ENCODE measurements around the gene GAS1. TPM values are rescaled to one million over a fixed set of nuclear protein-coding genes. Genes with fewer than 3 reads are reported as not detected.

The GAS1 gene, protein sequence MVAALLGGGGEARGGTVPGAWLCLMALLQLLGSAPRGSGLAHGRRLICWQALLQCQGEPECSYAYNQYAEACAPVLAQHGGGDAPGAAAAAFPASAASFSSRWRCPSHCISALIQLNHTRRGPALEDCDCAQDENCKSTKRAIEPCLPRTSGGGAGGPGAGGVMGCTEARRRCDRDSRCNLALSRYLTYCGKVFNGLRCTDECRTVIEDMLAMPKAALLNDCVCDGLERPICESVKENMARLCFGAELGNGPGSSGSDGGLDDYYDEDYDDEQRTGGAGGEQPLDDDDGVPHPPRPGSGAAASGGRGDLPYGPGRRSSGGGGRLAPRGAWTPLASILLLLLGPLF
- total RNA-seq = 86.5 TPM
- 100 to 1,000 TPM in 3 of 8 donors, 10 to 100 TPM in 5; 60.1 to 123 (median 93.7) TPM for polyA plus RNA-seq (ENCODE audit: insufficient read depth in 1 of 8, insufficient read length in 8 of 8, low replicate concordance in 1 of 8)
- long read RNA-seq, donor 1, transcript GAS1-201 (1 exons, 2,827 nt) = major isoform, 60 of 60 reads
- long read RNA-seq, donor 1, partial matches to known transcripts = 0 of 60 reads
- long read RNA-seq, donor 1, other reads (novel, unspliced or antisense) = 0 of 60 reads
- long read RNA-seq, donor 2, transcript GAS1-201 (1 exons, 2,827 nt) = major isoform, 15 of 15 reads
- long read RNA-seq, donor 2, partial matches to known transcripts = 0 of 15 reads
- long read RNA-seq, donor 2, other reads (novel, unspliced or antisense) = 0 of 15 reads
- long read RNA-seq, donor 3, transcript GAS1-201 (1 exons, 2,827 nt) = major isoform, 110 of 110 reads
- long read RNA-seq, donor 3, partial matches to known transcripts = 0 of 110 reads
- long read RNA-seq, donor 3, other reads (novel, unspliced or antisense) = 0 of 110 reads
- long read RNA-seq, donor 4, transcript GAS1-201 (1 exons, 2,827 nt) = major isoform, 58 of 58 reads
- long read RNA-seq, donor 4, partial matches to known transcripts = 0 of 58 reads
- long read RNA-seq, donor 4, other reads (novel, unspliced or antisense) = 0 of 58 reads
- long read RNA-seq, donor 5, transcript GAS1-201 (1 exons, 2,827 nt) = major isoform, 324 of 324 reads
- long read RNA-seq, donor 5, partial matches to known transcripts = 0 of 324 reads
- long read RNA-seq, donor 5, other reads (novel, unspliced or antisense) = 0 of 324 reads
- long read RNA-seq, donor 6, transcript GAS1-201 (1 exons, 2,827 nt) = major isoform, 131 of 131 reads
- long read RNA-seq, donor 6, partial matches to known transcripts = 0 of 131 reads
- long read RNA-seq, donor 6, other reads (novel, unspliced or antisense) = 0 of 131 reads
- long read RNA-seq, donor 7, transcript GAS1-201 (1 exons, 2,827 nt) = major isoform, 145 of 145 reads
- long read RNA-seq, donor 7, partial matches to known transcripts = 0 of 145 reads
- long read RNA-seq, donor 7, other reads (novel, unspliced or antisense) = 0 of 145 reads
- long read RNA-seq, donor 8, transcript GAS1-201 (1 exons, 2,827 nt) = major isoform, 74 of 74 reads
- long read RNA-seq, donor 8, partial matches to known transcripts = 0 of 74 reads
- long read RNA-seq, donor 8, other reads (novel, unspliced or antisense) = 0 of 74 reads
- long read RNA-seq, donor 9, transcript GAS1-201 (1 exons, 2,827 nt) = major isoform, 96 of 96 reads
- long read RNA-seq, donor 9, partial matches to known transcripts = 0 of 96 reads
- long read RNA-seq, donor 9, other reads (novel, unspliced or antisense) = 0 of 96 reads
- long read RNA-seq, donor 10, transcript GAS1-201 (1 exons, 2,827 nt) = major isoform, 96 of 96 reads
- long read RNA-seq, donor 10, partial matches to known transcripts = 0 of 96 reads
- long read RNA-seq, donor 10, other reads (novel, unspliced or antisense) = 0 of 96 reads
- long read RNA-seq, donor 11, transcript GAS1-201 (1 exons, 2,827 nt) = major isoform, 112 of 112 reads
- long read RNA-seq, donor 11, partial matches to known transcripts = 0 of 112 reads
- long read RNA-seq, donor 11, other reads (novel, unspliced or antisense) = 0 of 112 reads

GRCh38 chr9:86947146-86948073, at the start of gene GAS1:
GAS1 (minus strand) TSS chr9:86947506; CDS start chr9:86946779, 727 bp downstream.
- peak; percentile 99 for DNase-seq
- Histone ChIP-seq H3K4me1 (ENCODE audit: control insufficient read depth, insufficient read depth, low read length) (peaks cover 18% of the 10 kb centered on the region), H3K4me3 (ENCODE audit: low read length) (peak within 1 kb of the TSS; percentile 93), H3K27ac (ENCODE audit: low read length) (peak within 1 kb of the TSS; percentile 98), H3K36me3 (ENCODE audit: control insufficient read depth, insufficient read depth, low read length) (peaks cover 19% of the 10 kb centered on the region), H3K27me3 (ENCODE audit: control insufficient read depth, insufficient read depth, low read length) (peaks cover 3% of the 10 kb centered on the region), H3K9me3 (replicated peaks; ENCODE audit: control insufficient read depth, low read depth, low read length) (peaks cover 19% of the 10 kb centered on the region)
- under 1% methylated on average over 67 of the region's 89 CpGs for WGBS (ENCODE audit: insufficient coverage)

GRCh38 chr9:86994231-86994630, 46.9 kb upstream of the GAS1 start:
- no peak for DNase-seq
- H3K4me1 ChIP-seq (ENCODE audit: control insufficient read depth, insufficient read depth, low read length) = no peaks in the 10 kb centered on the region
- H3K4me3 ChIP-seq (ENCODE audit: low read length) = no peak overlapping the region
- no CpG with 5 or more reads among the region's 1 CpG for WGBS (ENCODE audit: insufficient coverage)
- no peaks in the 10 kb centered on the region for H3K9me3 ChIP-seq (replicated peaks; ENCODE audit: control insufficient read depth, low read depth, low read length)
- no peak overlapping the region for H3K27ac ChIP-seq (ENCODE audit: low read length)
- no peaks in the 10 kb centered on the region for H3K36me3 ChIP-seq (ENCODE audit: control insufficient read depth, insufficient read depth, low read length)
- no peaks in the 10 kb centered on the region for H3K27me3 ChIP-seq (ENCODE audit: control insufficient read depth, insufficient read depth, low read length)

GRCh38 chr9:86993830-86994229, 46.5 kb upstream of the GAS1 start:
- DNase-seq = no peak
- Histone ChIP-seq H3K27me3 (ENCODE audit: control insufficient read depth, insufficient read depth, low read length) (no peaks in the 10 kb centered on the region), H3K27ac (ENCODE audit: low read length) (no peak overlapping the region), H3K36me3 (ENCODE audit: control insufficient read depth, insufficient read depth, low read length) (no peaks in the 10 kb centered on the region), H3K4me1 (ENCODE audit: control insufficient read depth, insufficient read depth, low read length) (no peaks in the 10 kb centered on the region), H3K4me3 (ENCODE audit: low read length) (no peak overlapping the region), H3K9me3 (replicated peaks; ENCODE audit: control insufficient read depth, low read depth, low read length) (no peaks in the 10 kb centered on the region)

DNA sequence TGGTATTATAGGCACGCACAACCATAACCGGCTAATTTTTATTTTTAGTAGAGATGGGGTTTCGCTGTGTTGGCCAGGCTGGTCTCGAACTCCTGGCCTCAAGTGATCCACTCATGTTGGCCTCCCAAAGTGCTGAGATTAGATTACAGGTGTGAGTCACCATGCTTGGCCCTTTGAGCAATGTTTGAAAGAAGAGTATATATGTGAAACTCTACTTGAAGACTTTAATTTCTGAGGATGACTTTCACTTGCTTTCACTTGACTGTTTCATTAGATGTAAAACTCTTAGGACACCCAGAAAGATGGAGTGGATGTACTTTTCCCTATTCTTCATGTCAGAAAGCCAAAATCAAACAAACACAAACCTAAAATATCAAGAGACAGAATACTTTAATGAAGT, 43.8 kb upstream of the GAS1 start:
- WGBS (ENCODE audit: insufficient coverage) = 100% methylated on average over 2 of the region's 4 CpGs
- Histone ChIP-seq H3K36me3 (ENCODE audit: control insufficient read depth, insufficient read depth, low read length) (no peaks in the 10 kb centered on the region), H3K4me1 (ENCODE audit: control insufficient read depth, insufficient read depth, low read length) (no peaks in the 10 kb centered on the region), H3K27me3 (ENCODE audit: control insufficient read depth, insufficient read depth, low read length) (no peaks in the 10 kb centered on the region), H3K4me3 (ENCODE audit: low read length) (no peak overlapping the region), H3K27ac (ENCODE audit: low read length) (no peak overlapping the region), H3K9me3 (replicated peaks; ENCODE audit: control insufficient read depth, low read depth, low read length) (no peaks in the 10 kb centered on the region)
- no peak for DNase-seq

GRCh38 chr9:86990290-86990689, 43.0 kb upstream of the GAS1 start:
- no CpG with 5 or more reads among the region's 2 CpGs for WGBS (ENCODE audit: insufficient coverage)
- H3K27ac ChIP-seq (ENCODE audit: low read length) = no peak overlapping the region
- H3K4me3 ChIP-seq (ENCODE audit: low read length) = no peak overlapping the region
- H3K4me1 ChIP-seq (ENCODE audit: control insufficient read depth, insufficient read depth, low read length) = peaks cover 2% of the 10 kb centered on the region
- H3K36me3 ChIP-seq (ENCODE audit: control insufficient read depth, insufficient read depth, low read length) = no peaks in the 10 kb centered on the region
- H3K9me3 ChIP-seq (replicated peaks; ENCODE audit: control insufficient read depth, low read depth, low read length) = no peaks in the 10 kb centered on the region
- no peaks in the 10 kb centered on the region for H3K27me3 ChIP-seq (ENCODE audit: control insufficient read depth, insufficient read depth, low read length)
- DNase-seq = no peak

- Histone ChIP-seq H3K27me3 (ENCODE audit: control insufficient read depth, insufficient read depth, low read length) (no peaks in the 10 kb centered on the region), H3K4me1 (ENCODE audit: control insufficient read depth, insufficient read depth, low read length) (peaks cover 14% of the 10 kb centered on the region)
Measured at GRCh38 chr9:86987900-86988299, 40.6 kb upstream of the GAS1 start.

DNA sequence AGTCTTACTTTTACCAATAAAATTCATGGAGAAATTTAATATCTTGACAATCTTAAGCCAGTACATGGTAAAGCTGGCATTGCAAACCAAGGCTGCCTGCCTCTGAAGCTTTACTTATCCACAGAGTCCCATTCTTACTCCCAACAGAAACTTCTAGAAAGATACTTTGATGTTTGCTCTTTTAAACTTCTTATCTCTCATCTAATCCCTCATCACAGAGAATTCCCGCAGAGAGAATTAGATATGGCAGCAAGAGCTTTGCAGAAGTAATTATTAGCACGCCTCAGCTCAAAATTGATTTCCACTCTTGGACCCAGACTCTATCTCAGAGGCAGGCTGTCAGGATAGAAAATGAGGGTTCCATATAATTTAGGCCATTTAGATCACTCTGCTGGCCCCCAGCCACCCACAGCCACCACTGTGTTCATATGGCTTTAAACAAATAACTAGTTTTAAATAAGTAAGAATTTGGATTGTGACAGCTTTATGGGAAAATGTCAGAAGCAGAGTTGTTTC, 37.9 kb upstream of the GAS1 start:
- no peak overlapping the region for H3K4me3 ChIP-seq (ENCODE audit: low read length)
- DNase-seq = no peak
- H3K9me3 ChIP-seq (replicated peaks; ENCODE audit: control insufficient read depth, low read depth, low read length) = no peaks in the 10 kb centered on the region
- H3K4me1 ChIP-seq (ENCODE audit: control insufficient read depth, insufficient read depth, low read length) = peaks cover 14% of the 10 kb centered on the region
- WGBS (ENCODE audit: insufficient coverage) = 100% methylated on average over 1 of the region's 2 CpGs
- no peaks in the 10 kb centered on the region for H3K36me3 ChIP-seq (ENCODE audit: control insufficient read depth, insufficient read depth, low read length)
- H3K27me3 ChIP-seq (ENCODE audit: control insufficient read depth, insufficient read depth, low read length) = no peaks in the 10 kb centered on the region
- H3K27ac ChIP-seq (ENCODE audit: low read length) = no peak overlapping the region

More at GRCh38 chr9:86987900-86988299, 40.6 kb upstream of the GAS1 start:
- DNase-seq = no peak
- Histone ChIP-seq H3K9me3 (replicated peaks; ENCODE audit: control insufficient read depth, low read depth, low read length) (no peaks in the 10 kb centered on the region), H3K27ac (ENCODE audit: low read length) (no peak overlapping the region), H3K4me3 (ENCODE audit: low read length) (no peak overlapping the region), H3K36me3 (ENCODE audit: control insufficient read depth, insufficient read depth, low read length) (no peaks in the 10 kb centered on the region)
- 92% methylated on average over 1 of the region's 2 CpGs for WGBS (ENCODE audit: insufficient coverage)

GRCh38 chr9:86983620-86984259, 36.4 kb upstream of the GAS1 start:
- Histone ChIP-seq H3K27ac (ENCODE audit: low read length) (no peak overlapping the region), H3K36me3 (ENCODE audit: control insufficient read depth, insufficient read depth, low read length) (no peaks in the 10 kb centered on the region), H3K9me3 (replicated peaks; ENCODE audit: control insufficient read depth, low read depth, low read length) (no peaks in the 10 kb centered on the region), H3K27me3 (ENCODE audit: control insufficient read depth, insufficient read depth, low read length) (no peaks in the 10 kb centered on the region), H3K4me3 (ENCODE audit: low read length) (no peak overlapping the region), H3K4me1 (ENCODE audit: control insufficient read depth, insufficient read depth, low read length) (peaks cover 21% of the 10 kb centered on the region)
- WGBS (ENCODE audit: insufficient coverage) = 39% methylated on average over 6 of the region's 11 CpGs
- no peak for DNase-seq
